ENCODE measurements around the gene DTD2. TPM values are rescaled to one million over a fixed set of nuclear protein-coding genes. Genes with fewer than 3 reads are reported as not detected.

Gene DTD2
- total RNA-seq, 2 experiments from 2014 or later = 16.7 to 18.1 TPM

- no peaks in the 10 kb centered on the region for H3K27me3 Mint-ChIP-seq
- no peaks in the 10 kb centered on the region for H3K4me1 Mint-ChIP-seq
- ATAC-seq (ENCODE audit: low read depth) (no peak), DNase-seq (no peak)
- H3K4me3 Mint-ChIP-seq = no peak overlapping the region
- POLR2A ChIA-PET = no interaction called here
- H3K36me3 Mint-ChIP-seq = peaks cover 8% of the 10 kb centered on the region
- H3K27ac Mint-ChIP-seq = no peak overlapping the region
- peaks cover 5% of the 10 kb centered on the region for H3K9me3 Mint-ChIP-seq
Observed at GRCh38 chr14:31430634-31431264, 26.6 kb downstream of the DTD2 start.

- Mint-ChIP-seq H3K4me3 (no peak overlapping the region), H3K27ac (no peak overlapping the region), H3K9me3 (peaks cover 5% of the 10 kb centered on the region), H3K27me3 (no peaks in the 10 kb centered on the region), H3K4me1 (no peaks in the 10 kb centered on the region), H3K36me3 (peaks cover 8% of the 10 kb centered on the region)
- POLR2A ChIA-PET = no interaction called here
- no peak for ATAC-seq (ENCODE audit: low read depth)
- DNase-seq = no peak
Observed at GRCh38 chr14:31429791-31430190, 27.5 kb downstream of the DTD2 start.

- Mint-ChIP-seq H3K9me3 (peaks cover 5% of the 10 kb centered on the region), H3K4me3 (no peak overlapping the region), H3K36me3 (peaks cover 8% of the 10 kb centered on the region), H3K4me1 (no peaks in the 10 kb centered on the region), H3K27me3 (no peaks in the 10 kb centered on the region), H3K27ac (no peak overlapping the region)
- ATAC-seq (ENCODE audit: low read depth) (no peak), DNase-seq (no peak)
- POLR2A ChIA-PET = no interaction called here
Observed at GRCh38 chr14:31428011-31428410, 29.3 kb downstream of the DTD2 start.

- POLR2A ChIA-PET = no interaction called here
- ATAC-seq (ENCODE audit: low read depth) = no peak
- no peaks in the 10 kb centered on the region for H3K9me3 Mint-ChIP-seq
Observed at GRCh38 chr14:31426663-31427062, 30.6 kb downstream of the DTD2 start.

GRCh38 chr14:31425905-31426304, 31.4 kb downstream of the DTD2 start:
- no peak overlapping the region for H3K27ac Mint-ChIP-seq
- POLR2A ChIA-PET = interaction anchor here (0.8 kb wide), 1 partner anchor 47 kb away, joined by 3 read pairs; no protein-coding TSS in a partner anchor
- H3K27me3 Mint-ChIP-seq = no peaks in the 10 kb centered on the region

More at GRCh38 chr14:31426663-31427062, 30.6 kb downstream of the DTD2 start:
- H3K36me3 Mint-ChIP-seq = peaks cover 3% of the 10 kb centered on the region
- H3K27ac Mint-ChIP-seq = no peak overlapping the region
- no peak for DNase-seq
- no peaks in the 10 kb centered on the region for H3K4me1 Mint-ChIP-seq
- H3K27me3 Mint-ChIP-seq = no peaks in the 10 kb centered on the region
- no peak overlapping the region for H3K4me3 Mint-ChIP-seq

GRCh38 chr14:31421200-31421599, 36.1 kb downstream of the DTD2 start:
- peaks cover 2% of the 10 kb centered on the region for H3K36me3 Mint-ChIP-seq
- H3K4me3 Mint-ChIP-seq = peak overlapping the region; percentile 99
- peak overlapping the region; percentile 89 for H3K27ac Mint-ChIP-seq
- H3K9me3 Mint-ChIP-seq = no peaks in the 10 kb centered on the region
- DNase-seq (no peak), ATAC-seq (ENCODE audit: low read depth) (no peak)
- H3K4me1 Mint-ChIP-seq = peaks cover 13% of the 10 kb centered on the region
- POLR2A ChIA-PET = interaction anchor here (1.1 to 1.8 kb wide), 4 partner anchors 25 to 214 kb away, joined by 3 to 22 read pairs (median 11); partner anchors contain the start of genes DTD2 and HECTD1
- H3K27me3 Mint-ChIP-seq = peaks cover 10% of the 10 kb centered on the region

More at GRCh38 chr14:31425905-31426304, 31.4 kb downstream of the DTD2 start:
- Mint-ChIP-seq H3K36me3 (no peaks in the 10 kb centered on the region), H3K4me3 (no peak overlapping the region), H3K9me3 (no peaks in the 10 kb centered on the region), H3K4me1 (peaks cover 4% of the 10 kb centered on the region)
- DNase-seq (no peak), ATAC-seq (ENCODE audit: low read depth) (no peak)

GRCh38 chr14:31420319-31421111, 36.8 kb downstream of the DTD2 start, which contains the start of gene HEATR5A:
Gene HEATR5A (minus strand): TSS chr14:31420550. CDS start chr14:31402975, 17,575 bp downstream.
- Mint-ChIP-seq H3K9me3 (no peaks in the 10 kb centered on the region), H3K27me3 (peaks cover 10% of the 10 kb centered on the region), H3K27ac (peak within 1 kb of the TSS; percentile 89), H3K36me3 (peaks cover 2% of the 10 kb centered on the region), H3K4me3 (peak within 1 kb of the TSS; percentile 99), H3K4me1 (peaks cover 13% of the 10 kb centered on the region)
- DNase-seq (peak; percentile 96), ATAC-seq (ENCODE audit: low read depth) (peak; percentile 97)
- POLR2A ChIA-PET = interaction anchor here (0.6 to 1.8 kb wide), 10 partner anchors 18 to 699 kb away, joined by 3 to 22 read pairs (median 4); partner anchors contain the start of genes DTD2, HECTD1 and STRN3

- DNase-seq = peak; percentile 49
Observed at GRCh38 chr14:31419967-31420318, 37.4 kb downstream of the DTD2 start.

GRCh38 chr14:31419179-31419966, 37.9 kb downstream of the DTD2 start:
- ATAC-seq (ENCODE audit: low read depth) = no peak
- DNase-seq = no peak
- H3K27ac Mint-ChIP-seq = no peak overlapping the region

More at GRCh38 chr14:31419967-31420318, 37.4 kb downstream of the DTD2 start:
- Mint-ChIP-seq H3K27ac (peak overlapping the region; percentile 86), H3K4me3 (peak overlapping the region; percentile 99), H3K27me3 (peaks cover 10% of the 10 kb centered on the region), H3K9me3 (no peaks in the 10 kb centered on the region), H3K36me3 (peaks cover 2% of the 10 kb centered on the region), H3K4me1 (peaks cover 13% of the 10 kb centered on the region)
- POLR2A ChIA-PET = interaction anchor here (1.0 to 1.8 kb wide), 6 partner anchors 17 to 394 kb away, joined by 3 to 22 read pairs (median 4); partner anchors contain the start of genes DTD2, HECTD1 and STRN3
- ATAC-seq (ENCODE audit: low read depth) = peak; percentile 14

GRCh38 chr14:31418440-31418839, 38.9 kb downstream of the DTD2 start:
- ATAC-seq (ENCODE audit: low read depth) (no peak), DNase-seq (no peak)
- H3K4me3 Mint-ChIP-seq = no peak overlapping the region
- H3K27me3 Mint-ChIP-seq = peaks cover 10% of the 10 kb centered on the region
- peaks cover 2% of the 10 kb centered on the region for H3K36me3 Mint-ChIP-seq
- peaks cover 18% of the 10 kb centered on the region for H3K4me1 Mint-ChIP-seq
- POLR2A ChIA-PET = no interaction called here
- H3K27ac Mint-ChIP-seq = no peak overlapping the region
- no peaks in the 10 kb centered on the region for H3K9me3 Mint-ChIP-seq

More at GRCh38 chr14:31419179-31419966, 37.9 kb downstream of the DTD2 start:
- peaks cover 10% of the 10 kb centered on the region for H3K27me3 Mint-ChIP-seq
- H3K4me1 Mint-ChIP-seq = peaks cover 13% of the 10 kb centered on the region
- peak overlapping the region; percentile 99 for H3K4me3 Mint-ChIP-seq
- no peaks in the 10 kb centered on the region for H3K9me3 Mint-ChIP-seq
- peaks cover 2% of the 10 kb centered on the region for H3K36me3 Mint-ChIP-seq
- POLR2A ChIA-PET = interaction anchor here (1.6 to 1.7 kb wide), 2 partner anchors 17 to 38 kb away, joined by 3 to 22 read pairs; partner anchors contain the start of gene DTD2

GRCh38 chr14:31414190-31414833, 43.0 kb downstream of the DTD2 start:
- Mint-ChIP-seq H3K9me3 (no peaks in the 10 kb centered on the region), H3K27ac (no peak overlapping the region), H3K4me1 (peaks cover 11% of the 10 kb centered on the region), H3K4me3 (no peak overlapping the region), H3K36me3 (peaks cover 2% of the 10 kb centered on the region), H3K27me3 (peaks cover 9% of the 10 kb centered on the region)
- POLR2A ChIA-PET = no interaction called here
- no peak for DNase-seq
- ATAC-seq (ENCODE audit: low read depth) = no peak

GRCh38 chr14:31411218-31411727, 46.0 kb downstream of the DTD2 start:
- ATAC-seq (ENCODE audit: low read depth) (no peak), DNase-seq (no peak)
- POLR2A ChIA-PET = interaction anchor here (0.9 kb wide), 1 partner anchor 15 kb away, joined by 3 read pairs; no protein-coding TSS in a partner anchor
- no peaks in the 10 kb centered on the region for H3K27me3 Mint-ChIP-seq
- no peak overlapping the region for H3K27ac Mint-ChIP-seq
- peaks cover 7% of the 10 kb centered on the region for H3K4me1 Mint-ChIP-seq
- peaks cover 2% of the 10 kb centered on the region for H3K36me3 Mint-ChIP-seq
- no peak overlapping the region for H3K4me3 Mint-ChIP-seq
- no peaks in the 10 kb centered on the region for H3K9me3 Mint-ChIP-seq

Data from activated naive CD8-positive, alpha-beta T cell treated with anti-CD3 and anti-CD28 coated beads, Interleukin-2, amount 10 ng/mL, durations not matched to agents 7 days and 5 days (primary cell).